ENCODE data around the gene TACC2.

The TACC2 gene

DNA sequence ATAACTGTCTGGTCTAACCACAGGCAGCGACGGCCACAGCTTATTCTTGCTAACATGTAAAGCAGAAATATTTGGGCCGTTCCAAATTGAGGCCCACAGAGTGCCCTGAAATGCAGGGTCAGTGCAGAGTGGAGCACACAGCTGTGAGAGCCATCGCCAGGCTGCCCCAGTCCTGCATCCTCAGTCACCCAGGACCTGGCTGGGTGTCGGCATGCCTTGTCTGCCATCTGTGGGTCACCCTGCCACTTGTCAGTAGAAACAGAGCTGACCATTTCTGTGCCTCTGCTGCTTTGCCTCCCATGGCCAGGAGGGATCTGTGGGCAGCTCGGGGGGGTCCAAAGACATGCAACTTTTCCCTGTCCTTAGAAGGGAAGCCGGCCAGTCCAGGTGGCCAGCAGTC, 224.8 kb downstream of the TACC2 start:
- Histone ChIP-seq H3K27me3 (ENCODE audit: insufficient read depth, low read length) (no peaks in the 10 kb centered on the region), H3K36me3 (ENCODE audit: insufficient read depth, low read length) (peaks cover 68% of the 10 kb centered on the region), H3K4me3 (ENCODE audit: low read length) (no peak overlapping the region), H3K4me1 (ENCODE audit: insufficient read depth, low read length) (no peaks in the 10 kb centered on the region), H2AFZ (ENCODE audit: low read depth, low read length) (no peak overlapping the region), H3K9me3 (ENCODE audit: low read length) (peaks cover 3% of the 10 kb centered on the region)

DNA sequence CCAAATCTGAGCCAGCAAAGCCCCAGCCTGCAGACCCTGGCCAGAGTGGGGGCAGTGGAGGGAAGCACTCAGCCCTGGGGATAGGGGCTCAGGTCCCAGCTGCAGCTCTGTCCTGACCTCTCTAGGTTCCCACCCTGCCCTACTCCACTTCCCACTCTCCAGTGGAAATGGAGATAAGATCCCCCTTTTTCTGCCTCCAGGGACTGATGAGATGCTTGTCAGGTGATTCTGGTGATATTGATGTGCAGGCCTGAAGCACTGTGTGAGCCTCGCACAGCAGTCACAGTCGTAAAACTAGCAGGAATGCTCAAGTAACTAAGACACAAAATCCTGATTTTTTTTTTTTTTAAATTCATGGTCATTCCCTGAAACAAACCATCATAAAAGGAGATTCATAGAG, 227.1 kb downstream of the TACC2 start:
- Histone ChIP-seq H3K4me1 (ENCODE audit: insufficient read depth, low read length) (no peaks in the 10 kb centered on the region), H3K36me3 (ENCODE audit: insufficient read depth, low read length) (peaks cover 75% of the 10 kb centered on the region), H3K9me3 (ENCODE audit: low read length) (no peaks in the 10 kb centered on the region), H3K27me3 (ENCODE audit: insufficient read depth, low read length) (no peaks in the 10 kb centered on the region), H2AFZ (ENCODE audit: low read depth, low read length) (no peak overlapping the region), H3K4me3 (ENCODE audit: low read length) (no peak overlapping the region)

DNA sequence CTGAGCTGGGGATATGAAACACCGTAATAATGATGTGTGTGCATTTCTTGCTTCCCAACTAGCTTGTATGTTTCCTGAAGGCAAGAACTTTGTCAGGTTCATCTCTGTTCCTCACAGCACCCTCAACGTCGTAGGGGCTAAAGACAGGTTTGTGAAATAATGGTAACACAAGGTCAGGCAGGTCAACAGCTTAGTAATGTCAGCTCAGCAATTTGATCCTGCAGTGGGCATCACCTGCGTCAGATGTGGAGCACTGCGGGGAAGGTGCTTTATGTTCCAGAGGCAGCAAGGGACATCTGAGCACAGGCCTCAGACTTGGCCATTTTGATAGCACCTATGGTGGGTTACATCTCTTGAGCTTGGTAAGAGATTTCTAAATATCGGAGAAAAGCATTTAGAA, 230.4 kb downstream of the TACC2 start:
- H3K9me3 ChIP-seq (ENCODE audit: low read length), result no peaks in the 10 kb centered on the region
- peaks cover 82% of the 10 kb centered on the region for H3K36me3 ChIP-seq (ENCODE audit: insufficient read depth, low read length)
- H2AFZ ChIP-seq (ENCODE audit: low read depth, low read length), result no peak overlapping the region
- no peak overlapping the region for H3K4me3 ChIP-seq (ENCODE audit: low read length)
- H3K27me3 ChIP-seq (ENCODE audit: insufficient read depth, low read length), result no peaks in the 10 kb centered on the region
- no peaks in the 10 kb centered on the region for H3K4me1 ChIP-seq (ENCODE audit: insufficient read depth, low read length)

DNA sequence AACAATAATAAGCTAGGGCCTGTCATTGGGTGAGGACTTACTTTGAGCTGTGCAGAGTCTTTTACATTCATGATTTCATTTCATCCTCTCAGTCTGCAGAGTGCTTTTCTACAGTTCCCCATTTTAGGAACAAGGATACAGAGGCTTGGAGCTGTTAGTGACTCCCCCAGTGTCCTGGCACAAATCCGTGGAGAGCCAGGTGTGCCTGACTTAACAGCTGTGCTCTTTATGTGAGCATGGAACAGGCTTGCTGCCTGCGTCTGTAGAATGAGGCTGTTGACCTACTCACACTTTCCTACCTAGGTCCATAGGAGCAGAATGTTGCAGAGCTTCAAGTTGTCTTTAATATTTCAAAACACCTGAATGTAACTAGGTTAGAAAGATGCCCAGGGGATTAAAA, 231.8 kb downstream of the TACC2 start:
- H3K36me3 ChIP-seq (ENCODE audit: insufficient read depth, low read length), result peaks cover 86% of the 10 kb centered on the region

DNA sequence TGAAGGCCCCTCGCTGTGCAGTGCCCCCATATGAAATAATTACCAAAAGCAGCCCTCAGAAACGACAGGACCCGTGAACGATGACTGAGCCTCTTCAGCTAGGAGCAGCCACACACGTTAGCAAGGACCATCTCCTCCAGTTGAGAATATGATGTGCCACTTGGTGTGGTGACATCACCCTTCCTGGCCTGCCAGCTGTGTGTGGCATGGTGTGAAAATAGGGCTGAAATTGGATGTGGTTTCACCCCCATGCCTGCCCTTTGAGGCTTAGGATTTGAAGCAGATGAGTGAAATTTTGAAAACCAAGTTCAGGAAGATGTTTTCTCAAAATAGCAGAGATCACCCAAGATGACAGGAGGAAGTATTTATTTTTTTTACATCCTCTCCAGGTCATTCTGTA, 233.0 kb downstream of the TACC2 start:
- peaks cover 86% of the 10 kb centered on the region for H3K36me3 ChIP-seq (ENCODE audit: insufficient read depth, low read length)
- H3K4me1 ChIP-seq (ENCODE audit: insufficient read depth, low read length), result no peaks in the 10 kb centered on the region
- H3K4me3 ChIP-seq (ENCODE audit: low read length), result no peak overlapping the region
- no peak overlapping the region for H2AFZ ChIP-seq (ENCODE audit: low read depth, low read length)
- no peaks in the 10 kb centered on the region for H3K27me3 ChIP-seq (ENCODE audit: insufficient read depth, low read length)
- no peaks in the 10 kb centered on the region for H3K9me3 ChIP-seq (ENCODE audit: low read length)

More for the DNA sequence above, 231.8 kb downstream of the TACC2 start:
- Histone ChIP-seq H3K4me1 (ENCODE audit: insufficient read depth, low read length) (no peaks in the 10 kb centered on the region), H2AFZ (ENCODE audit: low read depth, low read length) (no peak overlapping the region), H3K27me3 (ENCODE audit: insufficient read depth, low read length) (no peaks in the 10 kb centered on the region), H3K4me3 (ENCODE audit: low read length) (no peak overlapping the region), H3K9me3 (ENCODE audit: low read length) (no peaks in the 10 kb centered on the region)

DNA sequence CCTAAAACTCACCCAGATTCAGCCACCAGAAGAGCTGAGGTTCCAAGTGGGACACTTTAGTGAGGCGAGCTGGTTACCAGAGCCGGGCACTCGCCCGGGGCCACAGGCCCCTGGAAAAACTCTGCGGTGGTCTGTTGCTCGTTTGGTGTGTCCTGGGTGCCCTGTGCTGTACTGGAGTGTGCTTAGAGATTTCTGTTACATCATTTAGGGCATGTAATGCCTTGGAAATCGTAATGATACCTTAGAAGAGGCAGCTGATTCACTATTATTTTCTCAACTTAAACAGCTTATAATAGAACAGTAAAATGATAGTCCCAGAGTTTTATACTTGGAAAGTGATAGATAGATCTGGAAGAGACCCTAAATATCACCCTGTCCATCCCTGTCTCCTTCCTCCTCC, 233.7 kb downstream of the TACC2 start:
- H3K9me3 ChIP-seq (ENCODE audit: low read length), result no peaks in the 10 kb centered on the region
- H3K4me3 ChIP-seq (ENCODE audit: low read length), result no peak overlapping the region
- H3K27me3 ChIP-seq (ENCODE audit: insufficient read depth, low read length), result no peaks in the 10 kb centered on the region
- no peak overlapping the region for H2AFZ ChIP-seq (ENCODE audit: low read depth, low read length)
- H3K36me3 ChIP-seq (ENCODE audit: insufficient read depth, low read length), result peaks cover 89% of the 10 kb centered on the region
- no peaks in the 10 kb centered on the region for H3K4me1 ChIP-seq (ENCODE audit: insufficient read depth, low read length)

DNA sequence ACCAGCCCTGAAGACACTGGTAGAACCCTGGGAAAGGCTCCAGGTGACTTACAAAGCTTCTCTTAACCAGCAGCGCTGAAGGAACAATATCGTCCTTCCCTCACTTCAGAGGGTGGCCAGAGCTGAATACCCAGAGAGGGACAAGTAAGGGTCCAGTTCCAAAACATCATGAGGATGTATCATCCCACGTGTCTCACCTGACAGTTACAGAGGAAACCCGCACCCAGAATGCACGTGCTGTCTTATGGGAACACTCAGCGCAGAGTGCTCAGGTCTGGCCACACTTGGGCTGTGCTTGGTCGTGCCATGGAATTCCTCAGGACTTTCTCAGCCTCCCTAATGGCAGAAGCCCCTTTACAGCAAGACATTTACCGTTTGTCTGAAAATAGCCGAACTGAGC, 235.2 kb downstream of the TACC2 start:
- Histone ChIP-seq H3K27me3 (ENCODE audit: insufficient read depth, low read length) (no peaks in the 10 kb centered on the region), H2AFZ (ENCODE audit: low read depth, low read length) (no peak overlapping the region), H3K4me1 (ENCODE audit: insufficient read depth, low read length) (no peaks in the 10 kb centered on the region), H3K4me3 (ENCODE audit: low read length) (no peak overlapping the region), H3K36me3 (ENCODE audit: insufficient read depth, low read length) (peaks cover 92% of the 10 kb centered on the region), H3K9me3 (ENCODE audit: low read length) (no peaks in the 10 kb centered on the region)

DNA sequence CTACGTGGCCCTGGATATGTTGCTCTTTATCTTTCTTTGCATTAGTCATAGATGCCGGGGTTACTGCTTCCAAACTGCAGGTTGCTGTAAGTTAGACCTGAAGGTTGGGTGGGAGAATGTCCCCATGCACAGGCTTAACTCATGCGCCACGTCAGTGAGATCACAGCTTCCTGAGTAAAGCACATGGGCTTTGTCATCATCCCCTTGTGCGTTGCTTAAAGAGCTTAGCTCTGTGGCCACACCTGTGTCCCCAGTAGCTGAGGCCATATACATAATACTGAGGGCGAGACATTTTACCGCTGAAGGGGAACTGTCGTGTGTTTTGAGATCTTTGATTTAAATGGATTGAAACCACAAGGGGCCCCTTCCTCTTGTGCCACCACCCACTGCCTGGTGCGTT, 236.4 kb downstream of the TACC2 start:
- Histone ChIP-seq H3K36me3 (ENCODE audit: insufficient read depth, low read length) (peaks cover 89% of the 10 kb centered on the region), H3K4me1 (ENCODE audit: insufficient read depth, low read length) (no peaks in the 10 kb centered on the region), H3K4me3 (ENCODE audit: low read length) (no peak overlapping the region), H3K9me3 (ENCODE audit: low read length) (no peaks in the 10 kb centered on the region), H2AFZ (ENCODE audit: low read depth, low read length) (no peak overlapping the region), H3K27me3 (ENCODE audit: insufficient read depth, low read length) (no peaks in the 10 kb centered on the region)

DNA sequence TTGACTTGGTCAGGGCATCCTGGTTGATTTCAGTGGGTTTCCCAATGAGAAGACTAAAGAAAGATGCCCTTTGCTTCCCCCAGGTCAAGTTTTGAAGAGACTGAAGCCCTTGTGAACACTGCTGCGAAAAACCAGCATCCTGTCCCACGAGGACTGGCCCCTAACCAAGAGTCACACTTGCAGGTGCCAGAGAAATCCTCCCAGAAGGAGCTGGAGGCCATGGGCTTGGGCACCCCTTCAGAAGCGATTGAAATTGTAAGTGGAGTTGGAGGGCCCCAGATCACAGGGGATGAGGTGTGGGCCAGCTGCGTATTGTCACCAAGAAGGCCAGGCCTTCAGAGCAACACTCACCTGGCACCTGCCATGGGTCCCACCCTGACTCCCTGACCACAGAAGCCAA, 238.8 kb downstream of the TACC2 start:
- no peak overlapping the region for H3K4me3 ChIP-seq (ENCODE audit: low read length)
- H3K36me3 ChIP-seq (ENCODE audit: insufficient read depth, low read length), result peaks cover 83% of the 10 kb centered on the region
- H3K27me3 ChIP-seq (ENCODE audit: insufficient read depth, low read length), result no peaks in the 10 kb centered on the region
- H3K4me1 ChIP-seq (ENCODE audit: insufficient read depth, low read length), result no peaks in the 10 kb centered on the region
- no peak overlapping the region for H2AFZ ChIP-seq (ENCODE audit: low read depth, low read length)
- no peaks in the 10 kb centered on the region for H3K9me3 ChIP-seq (ENCODE audit: low read length)

DNA sequence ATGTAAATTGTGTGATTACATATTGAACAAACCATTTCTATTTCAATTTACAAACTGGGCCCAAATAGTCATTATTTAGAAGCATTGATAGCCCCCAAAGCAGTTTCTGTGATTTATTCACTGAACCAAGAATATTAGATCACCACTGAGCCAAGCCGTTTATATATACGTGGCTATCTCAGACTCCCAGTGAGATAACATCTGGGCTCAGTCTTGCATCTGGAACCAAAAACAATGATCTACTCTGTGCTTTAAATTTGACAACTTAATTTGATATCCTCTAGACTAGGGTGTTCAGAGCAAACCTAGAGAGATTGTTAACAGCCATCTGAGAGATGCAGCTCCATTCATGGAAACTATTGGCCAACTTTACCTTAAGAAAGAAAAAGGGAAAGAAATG, 240.7 kb downstream of the TACC2 start:
- Histone ChIP-seq H3K27me3 (ENCODE audit: insufficient read depth, low read length) (no peaks in the 10 kb centered on the region), H2AFZ (ENCODE audit: low read depth, low read length) (no peak overlapping the region), H3K4me3 (ENCODE audit: low read length) (no peak overlapping the region), H3K4me1 (ENCODE audit: insufficient read depth, low read length) (peaks cover 16% of the 10 kb centered on the region), H3K36me3 (ENCODE audit: insufficient read depth, low read length) (peaks cover 72% of the 10 kb centered on the region), H3K9me3 (ENCODE audit: low read length) (no peaks in the 10 kb centered on the region)

DNA sequence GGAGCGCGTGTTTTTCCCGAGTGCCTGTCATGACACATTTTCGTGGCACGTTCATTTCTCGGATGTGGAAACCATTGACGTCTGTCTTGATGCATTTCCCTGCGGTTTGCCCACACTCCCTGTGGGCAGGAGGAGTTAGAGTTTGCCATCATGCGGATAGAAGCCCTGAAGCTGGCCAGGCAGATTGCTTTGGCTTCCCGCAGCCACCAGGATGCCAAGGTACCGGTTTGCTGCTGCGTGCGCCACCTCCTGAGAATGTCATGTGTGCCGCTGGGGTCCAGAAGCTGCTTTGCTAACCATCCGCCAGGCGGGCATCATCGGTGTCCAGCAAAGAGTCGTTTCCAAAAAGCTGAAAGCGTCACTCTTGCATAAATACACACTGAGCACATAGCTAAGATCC, 241.3 kb downstream of the TACC2 start:
- Histone ChIP-seq H3K9me3 (ENCODE audit: low read length) (no peaks in the 10 kb centered on the region), H2AFZ (ENCODE audit: low read depth, low read length) (no peak overlapping the region), H3K36me3 (ENCODE audit: insufficient read depth, low read length) (peaks cover 66% of the 10 kb centered on the region), H3K4me1 (ENCODE audit: insufficient read depth, low read length) (peaks cover 20% of the 10 kb centered on the region), H3K4me3 (ENCODE audit: low read length) (no peak overlapping the region), H3K27me3 (ENCODE audit: insufficient read depth, low read length) (no peaks in the 10 kb centered on the region)

DNA sequence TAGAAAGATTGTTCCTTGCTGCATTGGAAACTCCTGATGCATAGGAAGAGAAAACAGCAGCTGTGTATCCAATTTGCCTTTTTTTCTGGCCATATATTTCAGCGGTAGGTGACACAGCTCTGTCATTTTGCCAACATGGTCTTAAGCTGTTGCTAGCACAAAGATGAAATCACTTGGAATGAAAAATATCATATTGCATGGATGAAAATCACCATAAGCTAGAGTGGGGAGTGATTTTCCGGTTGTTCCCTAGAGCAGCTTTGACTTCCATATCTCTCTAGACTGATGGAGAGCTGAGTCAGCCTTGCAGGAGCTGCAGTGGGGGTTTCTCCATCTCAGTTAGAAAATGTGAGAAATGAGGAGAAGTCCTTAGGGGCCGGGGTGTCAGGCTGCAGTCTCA, 243.8 kb downstream of the TACC2 start:
- Histone ChIP-seq H3K4me1 (ENCODE audit: insufficient read depth, low read length) (peaks cover 20% of the 10 kb centered on the region), H3K4me3 (ENCODE audit: low read length) (no peak overlapping the region), H3K27me3 (ENCODE audit: insufficient read depth, low read length) (no peaks in the 10 kb centered on the region), H3K9me3 (ENCODE audit: low read length) (no peaks in the 10 kb centered on the region), H3K36me3 (ENCODE audit: insufficient read depth, low read length) (peaks cover 63% of the 10 kb centered on the region), H2AFZ (ENCODE audit: low read depth, low read length) (no peak overlapping the region)

DNA sequence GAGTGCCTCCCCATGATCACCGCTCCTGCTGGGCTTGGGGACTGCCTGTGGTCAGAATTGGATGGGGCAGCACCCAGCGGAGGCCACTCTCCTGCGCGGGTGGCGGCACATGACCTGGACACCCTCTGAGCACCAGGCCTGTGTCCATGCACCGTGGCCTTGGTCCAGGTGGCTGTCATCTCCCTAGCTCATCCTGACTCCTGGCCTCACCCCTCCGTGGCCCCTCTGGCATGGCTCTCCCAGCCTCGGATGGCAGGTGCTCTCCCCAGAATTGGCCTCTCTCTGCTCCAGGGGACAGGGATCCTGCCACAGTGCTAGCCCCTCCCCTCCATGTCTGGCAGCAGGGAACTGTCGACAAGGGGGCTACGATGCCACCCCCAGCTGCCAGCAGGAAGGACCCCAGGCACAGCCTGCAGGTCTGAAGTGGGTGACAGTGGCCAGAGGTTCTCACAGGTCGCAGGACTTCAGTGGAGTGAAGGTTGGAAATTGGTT, 244.9 kb downstream of the TACC2 start:
- H3K36me3 ChIP-seq (ENCODE audit: insufficient read depth, low read length), result peaks cover 59% of the 10 kb centered on the region
- no peaks in the 10 kb centered on the region for H3K9me3 ChIP-seq (ENCODE audit: low read length)
- H2AFZ ChIP-seq (ENCODE audit: low read depth, low read length), result no peak overlapping the region
- H3K4me3 ChIP-seq (ENCODE audit: low read length), result no peak overlapping the region
- H3K4me1 ChIP-seq (ENCODE audit: insufficient read depth, low read length), result peaks cover 20% of the 10 kb centered on the region
- H3K27me3 ChIP-seq (ENCODE audit: insufficient read depth, low read length), result no peaks in the 10 kb centered on the region

DNA sequence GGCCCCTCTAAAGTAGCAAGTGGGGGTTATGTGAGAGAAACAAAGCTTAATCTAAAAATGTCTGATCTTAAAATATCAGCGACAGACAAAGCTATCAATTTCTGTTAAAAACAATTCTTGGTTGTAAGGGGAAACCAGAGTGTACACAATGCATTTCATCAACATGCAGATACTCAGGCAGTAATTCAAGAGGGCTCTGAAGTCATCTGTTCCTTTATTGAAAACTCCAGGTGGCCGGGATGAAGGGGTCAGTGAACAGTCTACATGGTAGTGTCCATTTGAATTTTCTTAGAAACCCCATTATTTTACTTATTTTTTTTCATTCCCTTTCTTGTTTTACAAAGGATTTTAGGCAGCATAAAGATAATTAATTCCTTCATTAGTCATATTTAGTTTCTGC, 245.5 kb downstream of the TACC2 start:
- no peak overlapping the region for H2AFZ ChIP-seq (ENCODE audit: low read depth, low read length)
- peaks cover 20% of the 10 kb centered on the region for H3K4me1 ChIP-seq (ENCODE audit: insufficient read depth, low read length)
- peaks cover 58% of the 10 kb centered on the region for H3K36me3 ChIP-seq (ENCODE audit: insufficient read depth, low read length)
- no peak overlapping the region for H3K4me3 ChIP-seq (ENCODE audit: low read length)
- H3K9me3 ChIP-seq (ENCODE audit: low read length), result no peaks in the 10 kb centered on the region
- no peaks in the 10 kb centered on the region for H3K27me3 ChIP-seq (ENCODE audit: insufficient read depth, low read length)
